Panc1 (cell line): Measurements from ENCODE around the gene NANOGP8.

Source experiments
- POLR2AphosphoS5 ChIP-seq: IDR thresholded peaks from 2 replicates; pipeline ENCODE4 v1.6.1; 2012; ENCODE audit warnings: mild to moderate bottlenecking, low read depth, low read length, moderate library complexity
- TCF7L2 ChIP-seq: IDR thresholded peaks from 2 replicates; pipeline ENCODE4 v1.6.1; 2011; ENCODE audit warnings: mild to moderate bottlenecking, low read depth, low read length, inconsistent platforms
- TF ChIP-seq, protein P1 (sequence below): fragments of 450-650 bp; IDR thresholded peaks from 2 replicates; pipeline ENCODE4 v1.5.1; 2017; ENCODE audit warnings: mild to moderate bottlenecking

DNA sequence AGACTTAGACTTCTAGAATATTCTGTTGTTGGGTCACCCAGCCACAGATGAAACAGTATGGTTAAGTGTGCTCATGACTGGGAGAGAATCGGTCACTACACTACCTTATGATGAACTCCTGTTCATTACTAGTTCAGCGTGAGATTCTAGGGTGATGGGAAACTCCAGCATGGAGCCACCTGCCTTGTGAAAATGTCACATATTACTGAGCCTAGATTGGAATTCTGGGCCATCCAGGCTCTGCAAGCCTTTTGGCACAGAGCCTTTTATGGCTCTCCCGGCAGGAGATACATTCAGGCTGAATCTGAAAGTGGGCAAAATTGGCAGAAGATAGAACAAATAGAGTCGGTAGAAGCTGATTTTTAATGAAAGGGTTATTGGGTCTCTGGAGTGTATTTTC lies 19.0 kb downstream of the NANOGP8 start:
- TF ChIP-seq, protein P1, sequence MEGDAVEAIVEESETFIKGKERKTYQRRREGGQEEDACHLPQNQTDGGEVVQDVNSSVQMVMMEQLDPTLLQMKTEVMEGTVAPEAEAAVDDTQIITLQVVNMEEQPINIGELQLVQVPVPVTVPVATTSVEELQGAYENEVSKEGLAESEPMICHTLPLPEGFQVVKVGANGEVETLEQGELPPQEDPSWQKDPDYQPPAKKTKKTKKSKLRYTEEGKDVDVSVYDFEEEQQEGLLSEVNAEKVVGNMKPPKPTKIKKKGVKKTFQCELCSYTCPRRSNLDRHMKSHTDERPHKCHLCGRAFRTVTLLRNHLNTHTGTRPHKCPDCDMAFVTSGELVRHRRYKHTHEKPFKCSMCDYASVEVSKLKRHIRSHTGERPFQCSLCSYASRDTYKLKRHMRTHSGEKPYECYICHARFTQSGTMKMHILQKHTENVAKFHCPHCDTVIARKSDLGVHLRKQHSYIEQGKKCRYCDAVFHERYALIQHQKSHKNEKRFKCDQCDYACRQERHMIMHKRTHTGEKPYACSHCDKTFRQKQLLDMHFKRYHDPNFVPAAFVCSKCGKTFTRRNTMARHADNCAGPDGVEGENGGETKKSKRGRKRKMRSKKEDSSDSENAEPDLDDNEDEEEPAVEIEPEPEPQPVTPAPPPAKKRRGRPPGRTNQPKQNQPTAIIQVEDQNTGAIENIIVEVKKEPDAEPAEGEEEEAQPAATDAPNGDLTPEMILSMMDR: no peak
- TF ChIP-seq POLR2AphosphoS5: no peak
- no peak for TF ChIP-seq TCF7L2
